Measurements from ENCODE around the gene PTPRN2. TPM values are rescaled to one million over a fixed set of nuclear protein-coding genes. Genes with fewer than 3 reads are reported as not detected.

Gene PTPRN2
- total RNA-seq, 4 donors from 2014 or later: 2.0 to 9.5 (median 2.6) TPM

DNA sequence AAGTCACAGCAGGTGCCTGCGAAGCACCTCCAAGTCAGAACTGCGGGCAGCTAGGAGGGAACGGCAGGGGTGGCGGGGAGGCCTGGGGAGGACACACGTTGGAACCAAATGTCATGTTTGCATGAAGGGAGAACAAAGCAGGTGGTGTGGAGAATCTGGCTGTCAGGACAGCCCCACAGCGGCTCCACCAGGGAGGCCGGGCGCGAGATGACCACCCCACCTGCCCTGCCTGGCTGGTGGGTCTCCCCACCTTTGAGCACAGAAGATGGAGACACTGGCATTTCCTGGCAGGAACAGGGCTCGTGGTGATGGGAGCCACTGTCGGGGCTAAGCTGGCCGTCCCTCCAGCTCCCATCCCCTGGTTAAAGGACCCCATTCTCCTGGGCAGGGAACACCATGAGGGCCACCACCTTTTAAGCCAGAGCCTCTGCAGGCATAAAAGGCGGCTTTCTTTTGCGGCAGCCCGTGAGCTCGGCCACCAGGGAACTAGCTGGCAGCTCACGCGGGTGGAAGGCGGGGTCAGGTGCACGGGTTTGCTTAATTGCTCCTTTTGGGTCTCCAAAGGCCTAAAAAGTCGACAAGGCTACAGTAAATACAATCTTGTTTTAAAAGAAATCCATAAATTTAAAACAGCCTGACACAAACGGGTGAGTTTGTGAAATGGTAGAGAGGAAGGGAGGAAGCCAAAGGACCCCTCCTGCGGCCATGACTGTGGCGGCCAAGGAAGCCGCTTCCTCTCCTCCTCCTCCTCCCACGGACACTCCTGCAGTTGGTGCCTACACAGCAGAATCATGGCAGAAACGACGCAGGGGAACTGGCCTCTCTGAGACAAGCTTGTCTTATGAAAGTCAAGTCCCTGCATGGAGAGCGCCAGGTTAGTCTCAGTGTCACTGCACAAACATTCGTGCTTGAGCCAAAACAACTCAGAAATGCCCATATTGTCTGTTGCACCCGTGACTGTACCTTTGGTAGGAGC is 1037.0 kb downstream of the PTPRN2 start:
- TF ChIP-seq, protein P1, sequence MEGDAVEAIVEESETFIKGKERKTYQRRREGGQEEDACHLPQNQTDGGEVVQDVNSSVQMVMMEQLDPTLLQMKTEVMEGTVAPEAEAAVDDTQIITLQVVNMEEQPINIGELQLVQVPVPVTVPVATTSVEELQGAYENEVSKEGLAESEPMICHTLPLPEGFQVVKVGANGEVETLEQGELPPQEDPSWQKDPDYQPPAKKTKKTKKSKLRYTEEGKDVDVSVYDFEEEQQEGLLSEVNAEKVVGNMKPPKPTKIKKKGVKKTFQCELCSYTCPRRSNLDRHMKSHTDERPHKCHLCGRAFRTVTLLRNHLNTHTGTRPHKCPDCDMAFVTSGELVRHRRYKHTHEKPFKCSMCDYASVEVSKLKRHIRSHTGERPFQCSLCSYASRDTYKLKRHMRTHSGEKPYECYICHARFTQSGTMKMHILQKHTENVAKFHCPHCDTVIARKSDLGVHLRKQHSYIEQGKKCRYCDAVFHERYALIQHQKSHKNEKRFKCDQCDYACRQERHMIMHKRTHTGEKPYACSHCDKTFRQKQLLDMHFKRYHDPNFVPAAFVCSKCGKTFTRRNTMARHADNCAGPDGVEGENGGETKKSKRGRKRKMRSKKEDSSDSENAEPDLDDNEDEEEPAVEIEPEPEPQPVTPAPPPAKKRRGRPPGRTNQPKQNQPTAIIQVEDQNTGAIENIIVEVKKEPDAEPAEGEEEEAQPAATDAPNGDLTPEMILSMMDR (IDR thresholded peaks at IDR 0.05): no peak
- DNase-seq (ENCODE audit: low spot score) (no peak), ATAC-seq (ENCODE audit: low FRiP score) (no peak)

DNA sequence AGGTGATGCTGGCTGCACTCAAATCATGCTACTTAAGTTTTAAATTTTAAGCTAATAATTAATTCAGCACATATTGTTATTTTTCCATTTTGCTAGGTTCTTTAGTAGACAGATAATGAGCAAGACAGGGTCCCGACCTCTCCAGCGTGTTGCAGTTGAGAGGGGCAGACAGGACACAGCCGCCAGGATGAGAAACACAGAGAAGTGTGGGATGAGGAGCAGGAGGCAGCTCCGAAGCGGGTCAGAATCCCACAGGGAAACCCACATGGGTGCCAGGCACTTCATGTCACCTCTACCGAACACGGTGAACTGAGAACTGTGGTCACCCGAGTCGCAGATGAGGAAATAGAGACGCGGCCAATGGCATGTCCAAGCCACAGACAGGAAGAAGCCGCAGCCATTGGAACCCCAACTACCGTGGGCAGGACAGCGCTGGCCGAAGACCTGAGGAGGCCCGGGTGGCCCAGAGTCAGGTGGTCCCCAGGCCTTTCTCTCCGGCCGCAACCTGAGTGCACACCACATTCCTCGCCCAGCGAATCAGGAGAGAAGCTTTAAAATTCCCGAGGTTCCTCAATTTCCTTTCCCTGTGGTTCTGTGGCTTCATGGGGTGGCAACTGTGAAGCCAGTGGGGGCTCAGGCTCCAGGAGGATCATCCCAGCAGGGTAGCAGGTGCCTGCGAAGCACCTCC is 1037.9 kb downstream of the PTPRN2 start:
- TF ChIP-seq, protein P1 (IDR thresholded peaks at IDR 0.05): no peak
- DNase-seq (ENCODE audit: low spot score) (no peak), ATAC-seq (ENCODE audit: low FRiP score) (no peak)

DNA sequence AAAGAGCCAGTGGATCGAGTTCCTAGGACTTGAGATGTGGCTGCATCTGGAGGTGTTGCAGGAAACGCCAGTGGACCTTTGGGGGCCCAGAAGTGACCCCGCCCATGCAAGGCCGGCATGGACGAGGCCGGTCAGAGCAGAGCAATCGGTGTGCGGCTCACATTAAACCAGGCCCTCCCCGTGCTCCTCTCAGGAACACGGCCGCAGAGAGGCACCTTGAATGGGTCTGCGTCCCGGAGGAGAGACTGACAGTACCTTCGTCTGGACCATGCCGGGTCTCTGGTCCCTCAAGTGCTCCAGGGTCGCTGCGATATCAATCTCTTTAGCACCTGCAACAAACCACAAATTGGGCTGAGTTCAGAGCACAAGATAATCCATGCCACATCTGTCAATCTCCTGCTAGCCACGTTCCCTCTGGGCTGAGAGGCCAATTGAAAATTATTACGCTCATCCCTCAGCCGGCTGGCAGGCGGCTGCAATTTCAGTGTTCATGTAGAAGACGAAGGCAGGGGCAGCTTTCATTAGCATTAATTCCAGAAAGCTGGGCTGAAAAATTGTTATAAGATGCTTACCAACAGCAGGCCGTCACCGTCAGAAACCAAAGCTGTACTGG is 1038.8 kb downstream of the PTPRN2 start:
- DNase-seq (ENCODE audit: low spot score) (no peak), ATAC-seq (ENCODE audit: low FRiP score) (no peak)
- TF ChIP-seq, protein P1 (IDR thresholded peaks at IDR 0.05): no peak

DNA sequence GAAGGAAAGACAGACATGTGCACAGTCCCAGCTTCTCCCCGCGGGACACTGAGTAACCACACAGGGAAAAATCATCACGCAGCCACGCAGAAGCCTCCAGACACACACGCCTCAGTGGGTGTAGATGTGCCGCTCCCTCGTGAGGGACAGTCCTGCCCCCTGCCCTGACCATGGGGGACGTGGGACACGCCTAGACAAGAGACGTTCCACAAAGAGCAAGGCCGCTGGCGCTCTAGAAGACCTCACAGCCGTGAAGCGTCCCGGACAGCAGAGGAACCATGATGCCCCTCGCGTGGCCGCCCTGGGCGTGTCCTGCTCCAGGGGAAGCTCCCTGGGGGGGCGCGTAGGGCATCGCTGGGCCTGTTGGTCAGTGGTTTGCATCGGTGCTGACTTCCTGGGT is 1040.0 kb downstream of the PTPRN2 start:
- ATAC-seq (ENCODE audit: low FRiP score) (no peak), DNase-seq (ENCODE audit: low spot score) (no peak)
- TF ChIP-seq, protein P1 (IDR thresholded peaks at IDR 0.05): no peak

DNA sequence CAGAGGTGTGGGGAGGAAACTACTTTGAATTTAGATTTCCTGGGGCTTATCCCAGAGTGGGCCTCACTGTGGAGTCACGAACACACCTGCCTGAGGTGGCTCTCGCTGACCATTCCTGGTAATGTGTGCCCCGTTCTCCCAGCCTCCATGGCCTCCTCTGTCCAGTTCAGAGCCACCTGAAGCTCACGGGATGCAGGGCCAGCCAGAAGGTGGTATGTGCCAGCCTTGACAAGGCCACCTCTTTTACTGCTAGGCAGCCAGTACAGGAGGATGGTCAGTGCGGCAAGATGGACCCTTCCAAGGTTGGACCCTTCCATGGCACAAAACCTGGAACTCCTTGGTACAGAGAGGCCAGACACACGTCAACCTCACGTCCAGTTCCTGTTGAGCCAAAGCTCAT is 1040.5 kb downstream of the PTPRN2 start:
- TF ChIP-seq, protein P1 (IDR thresholded peaks at IDR 0.05): no peak
- ATAC-seq (ENCODE audit: low FRiP score): no peak
- no peak for DNase-seq (ENCODE audit: low spot score)

DNA sequence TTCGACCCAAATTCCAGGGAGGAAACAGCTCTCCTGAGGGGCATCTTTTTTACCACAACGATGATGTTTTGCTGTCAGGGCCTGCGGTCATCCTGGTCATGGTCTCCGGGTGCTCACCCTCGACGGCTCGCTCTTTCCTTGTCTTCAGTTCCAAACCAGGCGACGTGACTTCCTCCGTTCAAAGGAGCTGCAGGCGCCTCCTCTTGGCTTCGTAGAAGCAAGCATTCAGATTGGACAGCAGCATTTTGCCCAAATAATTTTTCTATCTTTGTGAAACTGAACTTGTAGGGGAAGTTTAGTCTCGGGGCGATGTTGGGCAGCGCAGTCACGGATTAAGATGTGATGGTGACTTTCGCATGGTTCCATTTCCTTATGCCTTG is 1042.0 kb downstream of the PTPRN2 start:
- no peak for ATAC-seq (ENCODE audit: low FRiP score)
- TF ChIP-seq, protein P1 (IDR thresholded peaks at IDR 0.05): no peak
- DNase-seq (ENCODE audit: low spot score): no peak

Data from omental fat pad (tissue), 4 donors.